Measurements from ENCODE around the gene PAIP2. TPM values are rescaled to one million over a fixed set of nuclear protein-coding genes. Genes with fewer than 3 reads are reported as not detected.

PAIP2 gene
- total RNA-seq, 1 donor from 2014 or later = 87.7 TPM

- no peak for TF ChIP-seq CTCF (conservative IDR thresholded peaks at IDR 0.05)
- no peak overlapping the region for H3K27ac Mint-ChIP-seq
- peaks cover 5% of the 10 kb centered on the region for H3K4me1 Mint-ChIP-seq (ENCODE audit: unreplicated experiment)
- H3K27me3 Mint-ChIP-seq = no peaks in the 10 kb centered on the region
- peaks cover 3% of the 10 kb centered on the region for H3K36me3 Mint-ChIP-seq
- H3K4me3 Mint-ChIP-seq = no peak overlapping the region
- no peak for DNase-seq (ENCODE audit: extremely low spot score, unreplicated experiment)
- no peaks in the 10 kb centered on the region for H3K9me3 Mint-ChIP-seq
Measured at GRCh38 chr5:139417214-139417613, 75.6 kb downstream of the PAIP2 start.

GRCh38 chr5:139418793-139419192, 77.1 kb downstream of the PAIP2 start:
- Mint-ChIP-seq H3K9me3 (no peaks in the 10 kb centered on the region), H3K27ac (no peak overlapping the region), H3K4me3 (no peak overlapping the region), H3K36me3 (peaks cover 6% of the 10 kb centered on the region), H3K4me1 (ENCODE audit: unreplicated experiment) (peaks cover 9% of the 10 kb centered on the region), H3K27me3 (no peaks in the 10 kb centered on the region)
- no peak for TF ChIP-seq CTCF (conservative IDR thresholded peaks at IDR 0.05)
- no peak for DNase-seq (ENCODE audit: extremely low spot score, unreplicated experiment)

Other genes with a start within 250 kb of the PAIP2 start
- gene SIL1, start 143.5 kb upstream of the PAIP2 start, total RNA-seq (ENCODE audit: low replicate concordance) = 40.9 and 63.0 TPM in 2 replicates
- gene MATR3, start 48.1 kb upstream of the PAIP2 start, total RNA-seq (ENCODE audit: low replicate concordance) = 185 and 276 TPM in 2 replicates
- gene SLC23A1, start 41.4 kb downstream of the PAIP2 start, total RNA-seq (ENCODE audit: low replicate concordance) = 1.6 and 2.1 TPM in 2 replicates
- 0.22 TPM in 1 of 2 replicates, not detected in the other for gene MZB1, start 48.1 kb downstream of the PAIP2 start, total RNA-seq (ENCODE audit: low replicate concordance)
- gene PROB1, start 53.2 kb downstream of the PAIP2 start, total RNA-seq (ENCODE audit: low replicate concordance) = 0.69 and 1.3 TPM in 2 replicates
- 4.9 and 7.1 TPM in 2 replicates for gene SPATA24, start 62.2 kb downstream of the PAIP2 start, total RNA-seq (ENCODE audit: low replicate concordance)
- gene DNAJC18, start 97.7 kb downstream of the PAIP2 start, total RNA-seq (ENCODE audit: low replicate concordance) = 9.4 and 25.8 TPM in 2 replicates
- gene ECSCR, start 120.9 kb downstream of the PAIP2 start, total RNA-seq (ENCODE audit: low replicate concordance) = not detected in 2 replicates
- not detected in 2 replicates for gene SMIM33, start 129.2 kb downstream of the PAIP2 start, total RNA-seq (ENCODE audit: low replicate concordance)
- gene STING1, start 140.9 kb downstream of the PAIP2 start, total RNA-seq (ENCODE audit: low replicate concordance) = 4.1 and 7.7 TPM in 2 replicates
- gene UBE2D2, start 219.5 kb downstream of the PAIP2 start, total RNA-seq (ENCODE audit: low replicate concordance) = 140 and 153 TPM in 2 replicates

All from type B pancreatic cell (in vitro differentiated cells).